ENCODE results near the gene OFD1. TPM values are rescaled to one million over a fixed set of nuclear protein-coding genes. Genes with fewer than 3 reads are reported as not detected.

The OFD1 gene
- total and polyA plus RNA-seq, 2 of the 8 experiments (the other 6 are each of a cell fraction or from before 2014, with no cell fraction given): 8.0 to 23.4 TPM

GRCh38 chrX:13697976-13698375 is 36.6 kb upstream of the OFD1 start:
- no peak overlapping the region for H3K4ac ChIP-seq (replicated peaks; ENCODE audit: insufficient read length, low read depth, low read length)
- no peak overlapping the region for H3K4me3 ChIP-seq (ENCODE audit: extremely low read depth in 1 of 4, insufficient read depth in 2 of 4, low read depth in 3 of 4, low read length in 4 of 4)
- no peak overlapping the region for H3K9ac ChIP-seq (replicated peaks in 1 of 4; ENCODE audit: extremely low read depth in 1 of 4, low read depth in 3 of 4, low read length in 3 of 4)
- FAIRE-seq: no peak
- H3K14ac ChIP-seq (ENCODE audit: insufficient read length): no peak overlapping the region
- H3K4me2 ChIP-seq (ENCODE audit: insufficient read depth in 1 of 2, low read depth in 2 of 2, low read length in 2 of 2): no peak overlapping the region
- H2BK20ac ChIP-seq (ENCODE audit: low read length): no peak overlapping the region
- H4K5ac ChIP-seq (ENCODE audit: insufficient read length, low read depth, low read length): no peak overlapping the region
- 63% methylated on average over 1 of the region's 1 CpG; no CpG with 5 or more reads in 1 of the 2 experiments for WGBS, 2 experiments (ENCODE audit: extremely low coverage in 1 of 2, insufficient coverage in 1 of 2, insufficient read length in 1 of 2, insufficient replicate concordance in 2 of 2, low coverage in 1 of 2, low lambda C conversion rate in 2 of 2, missing lambda C conversion rate in 1 of 2)
- H3K79me1 ChIP-seq (ENCODE audit: low read depth, low read length): peaks cover 3% of the 10 kb centered on the region
- H3K23ac ChIP-seq (ENCODE audit: insufficient read length): no peak overlapping the region
- H2BK120ac ChIP-seq (replicated peaks; ENCODE audit: low read depth, low read length): no peak overlapping the region
- no peak overlapping the region for H3K56ac ChIP-seq (replicated peaks; ENCODE audit: insufficient read length, low read depth, low read length)
- no peak overlapping the region for H3K27ac ChIP-seq (ENCODE audit: low read depth, low read length)
- peaks cover 0 to 18% of the 10 kb centered on the region in 2 experiments for H4K20me1 ChIP-seq (replicated peaks in 1 of 2; ENCODE audit: control insufficient read depth in 1 of 2, insufficient read depth in 2 of 2, low read length in 2 of 2)
- peaks cover 4 to 92% of the 10 kb centered on the region in 2 experiments for H3K79me2 ChIP-seq (ENCODE audit: control insufficient read depth in 1 of 2, insufficient read depth in 2 of 2, low read length in 2 of 2)
- no peak overlapping the region for H2AK5ac ChIP-seq (ENCODE audit: low read depth, low read length)
- no peak overlapping the region for H4K8ac ChIP-seq (ENCODE audit: extremely low read depth, insufficient read depth, low read length)
- no peaks in the 10 kb centered on the region for H3K27me3 ChIP-seq (replicated peaks in 1 of 4; ENCODE audit: control insufficient read depth in 3 of 4, extremely low read depth in 1 of 4, insufficient read depth in 3 of 4, low read length in 3 of 4)
- no peaks in the 10 kb centered on the region for H3K9me3 ChIP-seq (ENCODE audit: insufficient read depth in 2 of 2, low read depth in 1 of 2, low read length in 1 of 2)
- DNase-seq (ENCODE audit: low read depth in 1 of 2, low spot score in 2 of 2): no peak
- H2BK12ac ChIP-seq (ENCODE audit: low read depth, low read length): no peak overlapping the region
- H3K23me2 ChIP-seq (ENCODE audit: low read depth, low read length): no peaks in the 10 kb centered on the region
- H2BK5ac ChIP-seq (ENCODE audit: low read depth, low read length): no peak overlapping the region
- no peak overlapping the region for H2AFZ ChIP-seq (ENCODE audit: low read length)
- H3K36me3 ChIP-seq (ENCODE audit: control insufficient read depth in 2 of 4, insufficient read depth in 4 of 4, low read length in 3 of 4): no peaks in the 10 kb centered on the region; a peak in 2 of 8 replicates
- H3K4me1 ChIP-seq (replicated peaks in 1 of 4; ENCODE audit: control insufficient read depth in 3 of 4, insufficient read depth in 4 of 4, low read length in 3 of 4): peaks cover 2 to 4% (median 3%) of the 10 kb centered on the region in 4 experiments; a peak in 4 of 7 replicates
- POLR2A ChIA-PET (ENCODE audit: partially characterized antibody): interaction anchor here (0.5 kb wide), 1 partner anchor 44 kb away, joined by 3 read pairs; no protein-coding TSS in a partner anchor
- H4K91ac ChIP-seq (replicated peaks; ENCODE audit: insufficient read length, low read length): no peak overlapping the region
- CTCF ChIA-PET (ENCODE audit: partially characterized antibody): interaction anchor here (0.9 kb wide), 1 partner anchor 794 kb away, joined by 3 read pairs; no protein-coding TSS in a partner anchor
- H3K18ac ChIP-seq (ENCODE audit: extremely low read depth, low read length): no peak overlapping the region
- no peak overlapping the region for H2BK15ac ChIP-seq (ENCODE audit: low read length)
- no peak for TF ChIP-seq BCL11A (IDR thresholded peaks at IDR 0.05; ENCODE audit: low read depth in 2 of 2, low read length in 2 of 2)
- TF ChIP-seq TEAD4 (IDR thresholded peaks at IDR 0.05; ENCODE audit: low read depth, low read length): no peak
- no peak for TF ChIP-seq NRF1 (IDR thresholded peaks at IDR 0.05; ENCODE audit: low read depth, low read length)
- no peak for TF ChIP-seq KDM5A (IDR thresholded peaks at IDR 0.05; ENCODE audit: low read length)
- TF ChIP-seq CTCF (IDR thresholded peaks at IDR 0.05; ENCODE audit: control extremely low read depth in 1 of 3, insufficient read depth in 1 of 3, low read depth in 1 of 3, low read length in 3 of 3): no peak
- TF ChIP-seq BACH1 (IDR thresholded peaks at IDR 0.05; ENCODE audit: low read length): no peak

Measured in H1 (cell line).